HepG2 (cell line): ENCODE measurements around the gene PARK7. TPM values are rescaled to one million over a fixed set of nuclear protein-coding genes. Genes with fewer than 3 reads are reported as not detected.

ENCODE experiments used
- ATAC-seq: fragments of 200-7000 bp; cut with Tn5 transposase; 3 replicates; pipeline ENCODE4 v1.9.1; 2020; ENCODE audit warnings: mild to moderate bottlenecking, moderate library complexity
- BruUV-seq: library from RNA; stranded (reverse); fragments of 400-500 nt; replicated peaks from 2 replicates; lab custom pipeline; 2021; lab: Mats Ljungman, UMichigan
- CTCF ChIA-PET: fragments of 300-600 bp; formaldehyde crosslinking; extraction: SDS; loops from one replicate; lab custom pipeline; 2021; ENCODE audit warnings: low total read pairs, inconsistent platforms, low intra/inter-chr PET ratio; lab: Yijun Ruan, JAX
- POLR2A ChIA-PET: fragments of 350-600 bp; sonication (Branson Sonifier 250); formaldehyde crosslinking; loops from one replicate; lab custom pipeline; 2020; ENCODE audit warnings: antibody characterized with exemption, inconsistent platforms; lab: Yijun Ruan, JAX
- DNase-seq: peaks from one replicate; pipeline ENCODE4 v3.0.0-alpha.2; 2015; ENCODE audit warnings: low spot score
- FAIRE-seq: peaks from 3 replicates; lab custom pipeline; 2011; peaks lifted over from hg19 to GRCh38; lab: Jason Lieb, UNC
- H2AFZ ChIP-seq: one replicate; pipeline ENCODE4 v1.6.1; 2011; ENCODE audit warnings: low read length, inconsistent platforms
- H3K27ac ChIP-seq: fragments of 300-600 bp; 3 replicates; pipeline ENCODE4 v1.8.0; 2011; ENCODE audit warnings: mixed run types, mild to moderate bottlenecking, mixed read lengths, low read length, inconsistent platforms; ENCODE audit not compliant: insufficient read depth; ENCODE audit errors: extremely low read length
- H3K27me3 ChIP-seq, 2 experiments: fragments of 200-600 bp in 1 of 2; 2 replicates in 1 of 2; 3 replicates in 1 of 2; pipeline versions ENCODE4 v1.6.0 to v1.8.0; 2011; ENCODE audit warnings: low read length in 2 of 2, mild to moderate bottlenecking in 2 of 2, moderate library complexity in 2 of 2, inconsistent platforms in 1 of 2; ENCODE audit not compliant: insufficient read depth in 2 of 2, control insufficient read depth in 1 of 2
- H3K36me3 ChIP-seq, 2 experiments: fragments of 200-600 bp in 1 of 2; replicated peaks in 1 of 2; 2 replicates in 1 of 2; 3 replicates in 1 of 2; pipeline versions ENCODE4 v1.5.1 to v1.8.0; 2011; ENCODE audit warnings: low read length in 2 of 2, inconsistent platforms in 1 of 2; ENCODE audit not compliant: insufficient read depth in 2 of 2, control insufficient read depth in 1 of 2
- H3K4me1 ChIP-seq: 2 replicates; pipeline ENCODE4 v1.5.1; 2012; ENCODE audit warnings: low read length, inconsistent platforms; ENCODE audit not compliant: insufficient read depth
- H3K4me2 ChIP-seq: 2 replicates; pipeline ENCODE4 v1.6.0; 2011; ENCODE audit warnings: low read depth, low read length, inconsistent platforms
- H3K4me3 ChIP-seq, 3 experiments: fragments of 200-600 bp in 1 of 3; sonication (generic), shearing (Covaris generic) in 1 of 3; replicated peaks in 1 of 3; 2 replicates each; pipeline ENCODE4 v1.5.1; 2011 to 2016; ENCODE audit warnings: low read length in 3 of 3, inconsistent platforms in 2 of 3, low read depth in 2 of 3, mild to moderate bottlenecking in 2 of 3, control low read depth in 1 of 3, mixed read lengths in 1 of 3; ENCODE audit not compliant: insufficient read depth in 1 of 3
- H3K79me2 ChIP-seq: one replicate; pipeline ENCODE4 v1.6.1; 2011; ENCODE audit warnings: low read length, inconsistent platforms; ENCODE audit not compliant: insufficient read depth
- H3K9ac ChIP-seq: 2 replicates; pipeline ENCODE4 v1.6.0; 2011; ENCODE audit warnings: mild to moderate bottlenecking, low read depth, low read length, inconsistent platforms; ENCODE audit not compliant: insufficient read depth
- H3K9me3 ChIP-seq: 2 replicates; pipeline ENCODE4 v1.5.1; 2012; ENCODE audit warnings: mild to moderate bottlenecking, low read length
- H4K20me1 ChIP-seq: 2 replicates; pipeline ENCODE4 v1.6.0; 2011; ENCODE audit warnings: inconsistent platforms, mild to moderate bottlenecking, low read length, moderate library complexity; ENCODE audit not compliant: insufficient read depth
- CBFB ChIP-seq: sonication (generic); formaldehyde crosslinking; IDR thresholded peaks from 2 replicates; pipeline ENCODE4 v1.4.0; 2020; ENCODE audit warnings: missing genetic modification reagents
- HCFC1 ChIP-seq: fragments of 150-350 bp; IDR thresholded peaks from 2 replicates; pipeline ENCODE4 v1.6.1; 2014; ENCODE audit warnings: low read depth, low read length
- KAT2B ChIP-seq: fragments of 150-350 bp; IDR thresholded peaks from 2 replicates; pipeline ENCODE4 v1.6.1; 2014; ENCODE audit warnings: low read depth, low read length, borderline replicate concordance
- MIER2 ChIP-seq: IDR thresholded peaks from 2 replicates; pipeline ENCODE4 v1.6.1; 2016; ENCODE audit warnings: missing biosample characterization, missing genetic modification reagents
- NKX3-1 ChIP-seq: sonication (generic); formaldehyde crosslinking; IDR thresholded peaks from 2 replicates; pipeline ENCODE4 v1.5.0; 2020; ENCODE audit warnings: missing genetic modification reagents
- RAD51 ChIP-seq: fragments of 450-650 bp; IDR thresholded peaks from 2 replicates; pipeline ENCODE4 v1.6.1; 2016; ENCODE audit warnings: borderline replicate concordance
- RBAK ChIP-seq: sonication (generic); formaldehyde crosslinking; IDR thresholded peaks from 2 replicates; pipeline ENCODE4 v1.5.1; 2020; ENCODE audit warnings: mild to moderate bottlenecking, missing genetic modification reagents
- RFX5 ChIP-seq: IDR thresholded peaks from 2 replicates; pipeline ENCODE4 v1.6.1; 2011; ENCODE audit warnings: low read depth, low read length, improper control_type of control experiment
- THAP11 ChIP-seq: IDR thresholded peaks from 2 replicates; pipeline ENCODE4 v1.6.1; 2016; ENCODE audit warnings: missing biosample characterization, missing genetic modification reagents
- ZNF672 ChIP-seq: sonication (generic); formaldehyde crosslinking; IDR thresholded peaks from 2 replicates; pipeline ENCODE4 v1.8.1; 2022; ENCODE audit warnings: missing genetic modification reagents
- ZSCAN25 ChIP-seq: sonication (generic); formaldehyde crosslinking; IDR thresholded peaks from 2 replicates; pipeline ENCODE4 v1.8.0; 2022; ENCODE audit warnings: mild to moderate bottlenecking, missing genetic modification reagents
- WGBS: methylation state at CpG from one replicate; pipeline ENCODE4 v1.1.6; 2017; ENCODE audit warnings: low lambda C conversion rate; 5-methylcytosine and 5-hydroxymethylcytosine counted together
- in situ Hi-C: cut with HindIII; loops from 2 replicates; pipeline ENCODE4 v1.10.0; 2017; ENCODE audit warnings: low pct_unique_long_range_greater_than_20kb; ENCODE audit not compliant: extremely low pct_ligation_motif_present
- intact Hi-C: fragments of 100-400 bp; cut with micrococcal nuclease; formaldehyde crosslinking; loops from one replicate; pipeline ENCODE4 v1.10.0; 2022; ENCODE audit not compliant: unreplicated experiment
- polyA plus RNA-seq, 8 experiments: library from polyadenylated mRNA; depleted of rRNA in 3 of 8; stranded (reverse) in 7 of 8; unstranded in 1 of 8; fragments of >200 nt; fragmentation: Illumina TruSeq in 4 of 8; extraction: Trizol in 4 of 8; gene quantifications; 2 replicates each; pipeline versions ENCODE4 v1.2.1 to v1.2.3, GENCODE V29; 2011 to 2016; ENCODE audit warnings: low read depth in 4 of 8, missing spikeins in 1 of 8, mixed read lengths in 1 of 8; ENCODE audit not compliant: insufficient read depth in 1 of 8
- total RNA-seq, 5 experiments: library from RNA; depleted of rRNA; stranded (reverse); fragments of >200 nt; fragmentation: Illumina TruSeq; extraction: Trizol; gene quantifications; 2 replicates each; pipeline ENCODE4 v1.2.3, GENCODE V29; 2016; ENCODE audit warnings: low read depth in 1 of 5
- TF ChIP-seq, protein P1 (sequence below): sonication (generic); formaldehyde crosslinking; IDR thresholded peaks from 2 replicates; pipeline ENCODE4 v1.5.1; 2020; ENCODE audit warnings: missing genetic modification reagents, mild to moderate bottlenecking, borderline replicate concordance
- TF ChIP-seq, protein P2 (sequence below), 2 experiments: IDR thresholded peaks; 2 replicates each; pipeline ENCODE4 v1.6.1; 2011 to 2012; ENCODE audit warnings: low read length in 2 of 2, borderline replicate concordance in 1 of 2, low read depth in 1 of 2, mild to moderate bottlenecking in 1 of 2, moderate library complexity in 1 of 2

The PARK7 gene
- total and polyA plus RNA-seq, 2 of the 13 experiments (the other 11 are each of a cell fraction or from before 2014, with no cell fraction given) = 212 to 296 TPM

DNA sequence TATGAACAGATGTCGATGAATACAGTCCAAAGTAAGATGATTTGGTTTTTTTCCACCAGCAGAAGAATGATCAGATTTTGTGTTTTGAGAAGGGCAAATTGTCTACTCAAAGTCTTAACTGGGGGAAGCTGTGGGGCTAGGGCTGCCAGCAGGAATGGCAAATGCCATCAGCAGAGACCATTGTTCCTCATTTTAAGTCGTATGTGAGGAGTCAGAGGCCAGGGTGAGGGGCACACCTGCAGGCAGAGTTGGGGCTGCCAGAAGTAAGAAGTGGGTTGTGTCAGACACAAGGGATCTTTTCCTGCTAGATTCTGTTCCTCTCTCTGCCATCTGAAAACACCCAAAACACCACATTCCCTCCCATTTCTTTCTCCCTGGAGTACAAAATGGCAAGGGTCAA lies 8.7 kb downstream of the PARK7 start (continued):
- TF ChIP-seq, protein P1, sequence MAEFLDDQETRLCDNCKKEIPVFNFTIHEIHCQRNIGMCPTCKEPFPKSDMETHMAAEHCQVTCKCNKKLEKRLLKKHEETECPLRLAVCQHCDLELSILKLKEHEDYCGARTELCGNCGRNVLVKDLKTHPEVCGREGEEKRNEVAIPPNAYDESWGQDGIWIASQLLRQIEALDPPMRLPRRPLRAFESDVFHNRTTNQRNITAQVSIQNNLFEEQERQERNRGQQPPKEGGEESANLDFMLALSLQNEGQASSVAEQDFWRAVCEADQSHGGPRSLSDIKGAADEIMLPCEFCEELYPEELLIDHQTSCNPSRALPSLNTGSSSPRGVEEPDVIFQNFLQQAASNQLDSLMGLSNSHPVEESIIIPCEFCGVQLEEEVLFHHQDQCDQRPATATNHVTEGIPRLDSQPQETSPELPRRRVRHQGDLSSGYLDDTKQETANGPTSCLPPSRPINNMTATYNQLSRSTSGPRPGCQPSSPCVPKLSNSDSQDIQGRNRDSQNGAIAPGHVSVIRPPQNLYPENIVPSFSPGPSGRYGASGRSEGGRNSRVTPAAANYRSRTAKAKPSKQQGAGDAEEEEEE (CRISPR knock-in tag) = no peak
- TF ChIP-seq CBFB = no peak
- TF ChIP-seq, all 625 proteins: peak for 0

DNA sequence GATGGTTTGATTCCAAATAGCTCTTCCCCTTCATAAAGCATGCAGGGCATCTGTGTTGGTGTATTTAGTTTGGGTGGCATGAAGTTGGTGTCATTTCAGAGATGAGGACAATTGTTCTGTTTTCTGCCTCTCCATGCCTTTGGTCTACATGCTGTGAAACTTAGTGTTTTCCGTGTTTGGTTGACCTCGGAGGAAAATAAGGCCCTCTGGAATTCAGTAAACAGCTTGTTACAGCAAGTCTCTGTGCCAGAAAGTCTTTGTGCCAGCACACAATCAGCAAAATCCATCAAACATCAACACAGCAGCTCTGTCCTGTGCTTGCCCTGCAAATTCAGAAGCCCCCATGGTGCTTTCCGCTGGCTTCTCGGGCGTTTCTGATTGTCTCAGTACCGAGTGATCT lies 9.5 kb downstream of the PARK7 start:
- no peak overlapping the region for H3K4me2 ChIP-seq
- intact Hi-C loops = no loop called here
- FAIRE-seq = no peak
- WGBS = 94% methylated on average over 6 of the region's 6 CpGs
- no TSS peak for BruUV-seq
- H3K27me3 ChIP-seq = no peaks in the 10 kb centered on the region
- no peak for TF ChIP-seq ZSCAN25 (CRISPR knock-in tag)
- TF ChIP-seq, all 625 proteins: peak for 0
- Histone ChIP-seq H3K36me3 (peaks cover 23 to 54% of the 10 kb centered on the region in 2 experiments), H3K4me3 (no peak overlapping the region), H2AFZ (no peak overlapping the region), H3K9me3 (no peaks in the 10 kb centered on the region), H4K20me1 (0 out of 2 replicates have a peak, but pooled peaks cover 3% of the 10 kb centered on the region), H3K9ac (no peak overlapping the region), H3K79me2 (peaks cover 31% of the 10 kb centered on the region), H3K4me1 (peaks cover 21% of the 10 kb centered on the region), H3K27ac (no peak overlapping the region)
- ChIA-PET POLR2A (interaction anchor here (1.9 kb wide), 1 partner anchor 9 kb away, joined by 6 read pairs; the partner anchor contains the start of gene PARK7), CTCF (no interaction called here)
- DNase-seq (no peak), ATAC-seq (no peak)
- in situ Hi-C loops = no loop called here

DNA sequence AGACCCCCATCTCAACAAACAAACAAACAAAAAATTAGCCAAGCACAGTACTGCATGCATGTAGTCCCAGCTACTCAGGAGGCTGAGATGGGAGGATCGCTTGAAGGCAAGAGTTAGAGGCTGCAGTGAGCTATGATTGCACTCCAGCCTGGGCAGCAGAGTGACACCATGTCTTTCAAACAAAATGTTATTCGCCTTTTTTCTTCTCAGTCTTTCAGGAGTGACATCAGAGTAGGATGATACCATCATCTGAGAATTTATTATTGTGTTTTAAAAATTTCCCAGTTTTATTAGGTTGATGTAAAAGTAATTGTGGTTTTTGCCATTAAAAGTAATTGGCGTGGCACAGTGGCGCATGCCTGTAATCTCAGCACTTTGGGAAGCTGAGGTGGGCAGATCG lies 10.8 kb downstream of the PARK7 start:
- FAIRE-seq (no peak), ATAC-seq (no peak), DNase-seq (no peak)
- CTCF ChIA-PET = no interaction called here
- in situ Hi-C loops (no loop called here), intact Hi-C loops (no loop called here)
- no peak overlapping the region for H3K9ac ChIP-seq
- H3K4me3 ChIP-seq = no peak overlapping the region
- peaks cover 23 to 51% of the 10 kb centered on the region in 2 experiments for H3K36me3 ChIP-seq
- no peaks in the 10 kb centered on the region for H3K27me3 ChIP-seq
- 0 out of 2 replicates have a peak, but pooled peaks cover 3% of the 10 kb centered on the region for H4K20me1 ChIP-seq
- H3K4me2 ChIP-seq = no peak overlapping the region
- no peaks in the 10 kb centered on the region for H3K9me3 ChIP-seq
- no peak overlapping the region for H3K27ac ChIP-seq
- POLR2A ChIA-PET = no interaction called here
- WGBS = 94% methylated on average over 5 of the region's 5 CpGs
- peaks cover 21% of the 10 kb centered on the region for H3K79me2 ChIP-seq
- H2AFZ ChIP-seq = no peak overlapping the region
- TF ChIP-seq KAT2B = no peak
- no peak for TF ChIP-seq MIER2
- TF ChIP-seq THAP11 (CRISPR knock-in tag) = no peak
- TF ChIP-seq NKX3-1 = no peak
- no peak for TF ChIP-seq HCFC1
- TF ChIP-seq RAD51 = no peak
- TF ChIP-seq RFX5 = no peak
- TF ChIP-seq RBAK (CRISPR knock-in tag) = no peak
- TF ChIP-seq ZNF672 (CRISPR knock-in tag) = no peak
- TF ChIP-seq, protein P2, sequence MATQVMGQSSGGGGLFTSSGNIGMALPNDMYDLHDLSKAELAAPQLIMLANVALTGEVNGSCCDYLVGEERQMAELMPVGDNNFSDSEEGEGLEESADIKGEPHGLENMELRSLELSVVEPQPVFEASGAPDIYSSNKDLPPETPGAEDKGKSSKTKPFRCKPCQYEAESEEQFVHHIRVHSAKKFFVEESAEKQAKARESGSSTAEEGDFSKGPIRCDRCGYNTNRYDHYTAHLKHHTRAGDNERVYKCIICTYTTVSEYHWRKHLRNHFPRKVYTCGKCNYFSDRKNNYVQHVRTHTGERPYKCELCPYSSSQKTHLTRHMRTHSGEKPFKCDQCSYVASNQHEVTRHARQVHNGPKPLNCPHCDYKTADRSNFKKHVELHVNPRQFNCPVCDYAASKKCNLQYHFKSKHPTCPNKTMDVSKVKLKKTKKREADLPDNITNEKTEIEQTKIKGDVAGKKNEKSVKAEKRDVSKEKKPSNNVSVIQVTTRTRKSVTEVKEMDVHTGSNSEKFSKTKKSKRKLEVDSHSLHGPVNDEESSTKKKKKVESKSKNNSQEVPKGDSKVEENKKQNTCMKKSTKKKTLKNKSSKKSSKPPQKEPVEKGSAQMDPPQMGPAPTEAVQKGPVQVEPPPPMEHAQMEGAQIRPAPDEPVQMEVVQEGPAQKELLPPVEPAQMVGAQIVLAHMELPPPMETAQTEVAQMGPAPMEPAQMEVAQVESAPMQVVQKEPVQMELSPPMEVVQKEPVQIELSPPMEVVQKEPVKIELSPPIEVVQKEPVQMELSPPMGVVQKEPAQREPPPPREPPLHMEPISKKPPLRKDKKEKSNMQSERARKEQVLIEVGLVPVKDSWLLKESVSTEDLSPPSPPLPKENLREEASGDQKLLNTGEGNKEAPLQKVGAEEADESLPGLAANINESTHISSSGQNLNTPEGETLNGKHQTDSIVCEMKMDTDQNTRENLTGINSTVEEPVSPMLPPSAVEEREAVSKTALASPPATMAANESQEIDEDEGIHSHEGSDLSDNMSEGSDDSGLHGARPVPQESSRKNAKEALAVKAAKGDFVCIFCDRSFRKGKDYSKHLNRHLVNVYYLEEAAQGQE (IDR thresholded peaks at IDR 0.05; ENCODE audit: borderline replicate concordance in 1 of 2, low read depth in 1 of 2, low read length in 2 of 2) = no peak
- peaks cover 8% of the 10 kb centered on the region for H3K4me1 ChIP-seq
- BruUV-seq = no TSS peak
